ENCODE measurements around the gene TRIM71. TPM values are rescaled to one million over a fixed set of nuclear protein-coding genes. Genes with fewer than 3 reads are reported as not detected.

Gene TRIM71
- total and polyA plus RNA-seq, 2 of the 13 experiments (the other 11 are each of a cell fraction or from before 2014, with no cell fraction given) = 21.7 to 76.9 TPM

DNA sequence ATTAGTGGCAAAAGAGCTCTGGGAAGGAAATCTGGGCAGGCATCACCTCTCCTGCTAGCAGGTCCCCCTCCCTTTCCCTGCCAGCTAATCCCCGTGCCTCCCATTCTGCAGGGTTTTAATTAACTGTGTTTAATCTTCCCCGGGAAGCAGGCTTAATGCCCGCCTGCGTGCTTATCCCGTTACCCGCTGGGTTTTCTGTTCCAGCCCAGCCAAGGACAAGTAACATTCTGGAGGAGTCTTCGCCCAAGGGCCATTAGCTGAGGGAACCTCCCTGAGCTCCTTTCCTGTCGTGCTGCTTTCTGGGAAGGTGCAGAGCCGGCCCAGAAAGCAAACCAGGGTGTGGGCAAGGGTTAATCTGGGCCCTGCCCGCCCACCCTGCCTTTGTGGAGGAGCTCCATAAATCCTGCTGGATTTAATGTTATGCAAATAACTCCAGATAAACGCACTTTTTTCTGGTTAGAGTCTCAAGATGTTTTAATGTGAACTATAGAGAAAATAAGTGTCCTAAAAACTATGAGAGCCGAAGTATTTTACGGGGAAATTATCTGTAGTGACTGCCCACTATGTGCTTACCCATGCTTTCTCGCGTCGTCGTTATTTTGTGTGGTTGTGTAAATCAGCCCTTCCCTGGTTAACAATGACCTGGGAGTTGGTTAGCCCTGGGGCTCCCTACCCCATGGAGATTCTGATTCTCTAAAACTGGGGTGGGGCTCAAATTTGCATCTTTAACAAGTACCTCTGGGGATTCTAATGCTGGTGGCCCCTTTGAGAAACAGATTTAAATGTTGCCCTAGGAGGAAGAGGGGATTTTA, 25.9 kb downstream of the TRIM71 start (continued):
- TF ChIP-seq ZBTB3 (CRISPR knock-in tag; IDR thresholded peaks at IDR 0.05; ENCODE audit: borderline replicate concordance, low read depth) = no peak
- TF ChIP-seq ASH2L (IDR thresholded peaks at IDR 0.05; ENCODE audit: insufficient read length, low read depth, low read length) = no peak
- TF ChIP-seq ZNF260 (CRISPR knock-in tag; IDR thresholded peaks at IDR 0.05; ENCODE audit: borderline replicate concordance, low read depth) = no peak

DNA sequence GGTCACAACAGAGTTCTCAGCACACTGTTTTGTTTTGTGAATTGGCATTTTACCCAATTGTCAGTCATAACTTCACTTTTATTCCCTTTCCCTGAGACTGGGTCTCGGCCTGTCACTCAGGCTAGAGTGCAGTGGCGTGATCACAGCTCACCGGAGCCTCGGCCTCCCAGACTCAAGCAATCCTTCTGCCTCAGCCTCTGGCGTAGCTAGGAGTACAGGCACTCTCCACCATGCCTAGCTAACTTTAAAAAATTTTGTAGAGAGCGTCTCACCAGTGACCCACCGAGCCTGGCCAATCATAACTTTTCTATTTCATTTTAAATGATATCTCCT, 26.5 kb downstream of the TRIM71 start:
- Histone ChIP-seq H3K36me3 (replicated peaks in 1 of 2; ENCODE audit: control insufficient read depth in 1 of 2, insufficient read depth in 2 of 2, low read length in 2 of 2) (peaks cover 0 to 5% of the 10 kb centered on the region in 2 experiments; a peak in 2 of 5 replicates), H3K4me1 (ENCODE audit: insufficient read depth, low read length) (peaks cover 99% of the 10 kb centered on the region), H3K27me3 (ENCODE audit: control insufficient read depth in 1 of 2, insufficient read depth in 2 of 2, low read length in 2 of 2) (no peaks in the 10 kb centered on the region), H3K79me2 (ENCODE audit: insufficient read depth, low read length) (peaks cover 97% of the 10 kb centered on the region), H3K4me3 (replicated peaks in 1 of 3; ENCODE audit: insufficient read depth in 1 of 3, low read depth in 2 of 3, low read length in 3 of 3) (no peak overlapping the region), H3K9me3 (ENCODE audit: low read length) (no peaks in the 10 kb centered on the region), H4K20me1 (ENCODE audit: insufficient read depth, low read length) (peaks cover 70% of the 10 kb centered on the region), H3K27ac (ENCODE audit: extremely low read length, insufficient read depth, low read length) (peak overlapping the region; percentile 60), H2AFZ (ENCODE audit: low read length) (no peak overlapping the region), H3K9ac (ENCODE audit: insufficient read depth, low read depth, low read length) (no peak overlapping the region), H3K4me2 (ENCODE audit: low read depth, low read length) (peak overlapping the region; percentile 80; the same call in 1 of the 2 replicates)
- WGBS (ENCODE audit: low lambda C conversion rate) = 75% methylated on average over 7 of the region's 7 CpGs
- no peak for FAIRE-seq
- ATAC-seq = no peak
- ChIA-PET CTCF (ENCODE audit: low intra/inter-chr PET ratio, low total read pairs) (no interaction called here), POLR2A (interaction anchor here (0.8 to 5.7 kb wide), 4 partner anchors 12 to 62 kb away, joined by 3 to 36 read pairs (median 6); partner anchors contain the start of gene TRIM71)
- TF ChIP-seq, protein P1, sequence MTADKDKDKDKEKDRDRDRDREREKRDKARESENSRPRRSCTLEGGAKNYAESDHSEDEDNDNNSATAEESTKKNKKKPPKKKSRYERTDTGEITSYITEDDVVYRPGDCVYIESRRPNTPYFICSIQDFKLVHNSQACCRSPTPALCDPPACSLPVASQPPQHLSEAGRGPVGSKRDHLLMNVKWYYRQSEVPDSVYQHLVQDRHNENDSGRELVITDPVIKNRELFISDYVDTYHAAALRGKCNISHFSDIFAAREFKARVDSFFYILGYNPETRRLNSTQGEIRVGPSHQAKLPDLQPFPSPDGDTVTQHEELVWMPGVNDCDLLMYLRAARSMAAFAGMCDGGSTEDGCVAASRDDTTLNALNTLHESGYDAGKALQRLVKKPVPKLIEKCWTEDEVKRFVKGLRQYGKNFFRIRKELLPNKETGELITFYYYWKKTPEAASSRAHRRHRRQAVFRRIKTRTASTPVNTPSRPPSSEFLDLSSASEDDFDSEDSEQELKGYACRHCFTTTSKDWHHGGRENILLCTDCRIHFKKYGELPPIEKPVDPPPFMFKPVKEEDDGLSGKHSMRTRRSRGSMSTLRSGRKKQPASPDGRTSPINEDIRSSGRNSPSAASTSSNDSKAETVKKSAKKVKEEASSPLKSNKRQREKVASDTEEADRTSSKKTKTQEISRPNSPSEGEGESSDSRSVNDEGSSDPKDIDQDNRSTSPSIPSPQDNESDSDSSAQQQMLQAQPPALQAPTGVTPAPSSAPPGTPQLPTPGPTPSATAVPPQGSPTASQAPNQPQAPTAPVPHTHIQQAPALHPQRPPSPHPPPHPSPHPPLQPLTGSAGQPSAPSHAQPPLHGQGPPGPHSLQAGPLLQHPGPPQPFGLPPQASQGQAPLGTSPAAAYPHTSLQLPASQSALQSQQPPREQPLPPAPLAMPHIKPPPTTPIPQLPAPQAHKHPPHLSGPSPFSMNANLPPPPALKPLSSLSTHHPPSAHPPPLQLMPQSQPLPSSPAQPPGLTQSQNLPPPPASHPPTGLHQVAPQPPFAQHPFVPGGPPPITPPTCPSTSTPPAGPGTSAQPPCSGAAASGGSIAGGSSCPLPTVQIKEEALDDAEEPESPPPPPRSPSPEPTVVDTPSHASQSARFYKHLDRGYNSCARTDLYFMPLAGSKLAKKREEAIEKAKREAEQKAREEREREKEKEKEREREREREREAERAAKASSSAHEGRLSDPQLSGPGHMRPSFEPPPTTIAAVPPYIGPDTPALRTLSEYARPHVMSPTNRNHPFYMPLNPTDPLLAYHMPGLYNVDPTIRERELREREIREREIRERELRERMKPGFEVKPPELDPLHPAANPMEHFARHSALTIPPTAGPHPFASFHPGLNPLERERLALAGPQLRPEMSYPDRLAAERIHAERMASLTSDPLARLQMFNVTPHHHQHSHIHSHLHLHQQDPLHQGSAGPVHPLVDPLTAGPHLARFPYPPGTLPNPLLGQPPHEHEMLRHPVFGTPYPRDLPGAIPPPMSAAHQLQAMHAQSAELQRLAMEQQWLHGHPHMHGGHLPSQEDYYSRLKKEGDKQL (CRISPR knock-in tag; IDR thresholded peaks at IDR 0.05; ENCODE audit: low read depth) = no peak
- peak; percentile 85 for TF ChIP-seq ZNF770 (CRISPR knock-in tag; IDR thresholded peaks at IDR 0.05)
- BruUV-seq (replicated peaks) = no TSS peak
- in situ Hi-C loops (cut with HindIII; ENCODE audit: extremely low pct_ligation_motif_present, low pct_unique_long_range_greater_than_20kb) (no loop called here), intact Hi-C loops (cut with micrococcal nuclease; ENCODE audit: unreplicated experiment) (loop anchor here (5.0 kb wide), 1 partner anchor 43 kb away; no protein-coding TSS in a partner anchor)
- no peak for DNase-seq (ENCODE audit: low spot score)

Measured in HepG2 (cell line).